Small intestine (tissue), 7 donors: Measurements from ENCODE around the gene SLC17A9. TPM values are rescaled to one million over a fixed set of nuclear protein-coding genes. Genes with fewer than 3 reads are reported as not detected.

Experiments used
- DNase-seq, 2 donors: peaks; one replicate each; pipeline versions ENCODE4 v3.0.0 to v3.0.0-alpha.2; 2013
- FAIRE-seq: peaks from 2 replicates; lab custom pipeline; 2012; peaks lifted over from hg19 to GRCh38; lab: Jason Lieb, UNC
- H3K27ac ChIP-seq, 3 donors: one replicate each; pipeline ENCODE4 v1.5.1; 2013; ENCODE audit warnings: low read length in 2 of 3, mild to moderate bottlenecking in 2 of 3, control low read depth in 1 of 3, inconsistent platforms in 1 of 3, low read depth in 1 of 3, moderate library complexity in 1 of 3
- H3K27me3 ChIP-seq, 3 donors: one replicate each; pipeline ENCODE4 v1.6.1; 2013; ENCODE audit warnings: low read length in 3 of 3, inconsistent platforms in 1 of 3; ENCODE audit not compliant: control insufficient read depth in 3 of 3, insufficient read depth in 3 of 3
- H3K36me3 ChIP-seq, 3 donors: one replicate each; pipeline ENCODE4 v1.6.1; 2013; ENCODE audit warnings: low read length in 3 of 3, inconsistent platforms in 1 of 3, low read depth in 1 of 3, mild to moderate bottlenecking in 1 of 3, moderate library complexity in 1 of 3; ENCODE audit not compliant: control insufficient read depth in 3 of 3, insufficient read depth in 2 of 3
- H3K4me1 ChIP-seq, 3 donors: one replicate each; pipeline ENCODE4 v1.6.1; 2013; ENCODE audit warnings: low read length in 2 of 3, inconsistent platforms in 1 of 3, low read depth in 1 of 3, mild to moderate bottlenecking in 1 of 3, moderate library complexity in 1 of 3; ENCODE audit not compliant: control insufficient read depth in 3 of 3, insufficient read depth in 2 of 3
- H3K4me3 ChIP-seq, 3 donors: one replicate each; pipeline ENCODE4 v1.5.1; 2013; ENCODE audit warnings: low read length in 3 of 3, control low read depth in 1 of 3, inconsistent platforms in 1 of 3, low read depth in 1 of 3, mild to moderate bottlenecking in 1 of 3, moderate library complexity in 1 of 3
- H3K9me3 ChIP-seq, 2 donors: one replicate each; pipeline ENCODE4 v1.6.1; 2013; ENCODE audit warnings: low read depth in 1 of 2, low read length in 1 of 2; ENCODE audit not compliant: control insufficient read depth in 2 of 2, insufficient read depth in 1 of 2
- WGBS, 3 donors: extraction: QIAGEN DNeasy Blood & Tissue Kit; methylation state at CpG; one replicate each; pipeline ENCODE4 v1.1.7; 2013; 5-methylcytosine and 5-hydroxymethylcytosine counted together
- polyA plus RNA-seq, 4 donors: library from polyadenylated mRNA; stranded (reverse) in 3 of 4; unstranded in 1 of 4; fragments of 200-250 nt in 3 of 4; fragments of 120-200 nt in 1 of 4; gene quantifications; one replicate each; pipeline versions ENCODE4 v1.2.1 to v1.2.3, GENCODE V29; 2013
- donor health status: healthy with polysubstance abuse.
- donor health status: control.
- donor health status: control.
- donor health status: Bipolar disorder and iron deficiency.
- donor health status: healthy.

The SLC17A9 gene
- polyA plus RNA-seq, 4 donors: 0.22 to 11.2 (median 1.8) TPM

DNA sequence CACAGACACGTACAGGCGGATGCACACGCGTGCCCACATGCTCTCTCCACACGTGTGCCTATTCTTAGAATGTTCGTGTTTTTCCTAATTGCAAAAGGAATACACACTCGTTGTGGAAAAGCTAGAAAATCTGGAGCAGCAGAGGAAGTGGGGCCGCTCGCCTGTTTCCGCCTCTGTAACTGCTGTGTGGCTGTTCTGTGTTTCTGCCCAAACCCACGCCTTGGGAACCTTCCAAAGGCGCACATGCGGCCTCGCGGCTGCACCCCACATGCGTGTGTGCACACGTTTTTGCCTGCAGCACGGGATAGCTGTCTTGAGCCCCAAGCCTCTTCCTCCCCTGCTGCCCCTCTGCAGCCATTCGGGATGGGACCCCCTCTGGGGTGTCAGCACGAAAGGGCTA is 12.2 kb downstream of the SLC17A9 start:
- no peak for FAIRE-seq
- H3K4me1 ChIP-seq: no peaks in the 10 kb centered on the region
- no peak for DNase-seq
- H3K36me3 ChIP-seq: peaks cover 0 to 41% (median 0%) of the 10 kb centered on the region in 3 donors
- WGBS, 3 donors: 80 to 84% (median 82%) methylated on average over 20 of the region's 20 CpGs
- no peaks in the 10 kb centered on the region for H3K27me3 ChIP-seq
- no peak overlapping the region for H3K27ac ChIP-seq
- no peak overlapping the region for H3K4me3 ChIP-seq
- H3K9me3 ChIP-seq: no peaks in the 10 kb centered on the region

DNA sequence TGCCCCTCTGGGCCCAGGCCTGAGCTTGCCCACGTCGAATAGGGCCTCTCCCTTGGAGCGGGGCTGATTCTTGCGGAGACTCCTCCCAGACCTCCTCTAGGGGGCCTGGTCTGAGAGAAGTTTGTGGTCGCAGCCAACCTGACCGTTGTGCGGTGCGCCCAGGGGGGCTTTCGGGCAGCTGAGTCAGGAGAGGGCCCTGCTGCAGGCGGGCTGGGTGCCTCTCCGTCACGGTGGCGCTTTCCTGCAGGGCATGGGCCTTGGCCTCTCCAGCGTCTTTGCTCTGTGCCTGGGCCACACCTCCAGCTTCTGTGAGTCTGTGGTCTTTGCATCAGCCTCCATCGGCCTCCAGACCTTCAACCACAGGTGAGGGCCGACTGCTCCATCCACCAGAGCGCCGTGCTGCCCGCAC is 12.9 kb downstream of the SLC17A9 start:
- Histone ChIP-seq H3K4me3 (no peak overlapping the region), H3K9me3 (no peaks in the 10 kb centered on the region), H3K36me3 (peaks cover 0 to 36% (median 0%) of the 10 kb centered on the region in 3 donors), H3K4me1 (no peaks in the 10 kb centered on the region), H3K27me3 (peaks cover 0 to 3% (median 0%) of the 10 kb centered on the region in 3 donors), H3K27ac (no peak overlapping the region)
- WGBS, 3 donors: 82 to 86% (median 84%) methylated on average over 19 of the region's 19 CpGs
- FAIRE-seq (no peak), DNase-seq (no peak)

DNA sequence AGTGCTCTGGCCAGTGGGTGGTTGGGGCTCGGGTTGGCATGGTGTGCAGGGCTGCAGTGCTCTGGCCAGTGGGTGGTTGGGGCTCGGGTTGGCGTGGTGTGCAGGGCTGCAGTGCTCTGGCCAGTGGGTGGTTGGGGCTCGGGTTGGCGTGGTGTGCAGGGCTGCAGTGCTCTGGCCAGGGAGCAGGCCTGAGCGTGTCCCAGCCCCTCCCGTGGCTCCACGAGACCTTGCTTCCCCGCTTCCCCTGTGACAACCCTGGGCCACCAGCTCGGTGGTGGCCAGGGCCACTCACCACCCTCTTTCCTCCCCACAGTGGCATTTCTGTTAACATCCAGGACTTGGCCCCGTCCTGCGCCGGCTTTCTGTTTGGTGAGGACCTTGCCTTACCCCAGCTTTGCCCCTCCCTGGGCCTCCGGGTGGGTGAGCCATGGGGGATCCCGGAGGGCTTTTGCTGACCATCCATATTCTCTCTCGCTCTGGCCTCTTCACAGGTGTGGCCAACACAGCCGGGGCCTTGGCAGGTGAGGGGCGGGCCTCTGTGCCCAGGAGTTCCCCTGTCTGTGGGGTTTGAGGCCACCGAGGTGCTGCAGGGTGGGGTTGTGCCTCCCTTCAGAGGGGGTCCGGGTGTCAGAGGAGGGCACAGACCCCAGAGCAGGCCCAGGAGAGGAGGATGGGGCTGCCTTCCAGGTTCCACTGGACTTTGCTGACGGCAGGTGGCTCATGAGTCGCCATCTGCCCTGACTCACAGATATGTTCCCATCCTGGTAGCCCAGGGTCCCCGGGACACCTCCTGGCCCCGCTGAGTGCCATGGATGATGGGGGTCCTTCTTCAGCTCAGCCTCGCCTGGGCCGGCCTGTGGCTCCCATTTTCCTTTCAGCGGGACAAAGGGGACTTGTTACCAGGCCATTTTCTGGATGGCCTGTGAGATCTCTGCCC is 14.0 kb downstream of the SLC17A9 start:
- no peak for FAIRE-seq

DNA sequence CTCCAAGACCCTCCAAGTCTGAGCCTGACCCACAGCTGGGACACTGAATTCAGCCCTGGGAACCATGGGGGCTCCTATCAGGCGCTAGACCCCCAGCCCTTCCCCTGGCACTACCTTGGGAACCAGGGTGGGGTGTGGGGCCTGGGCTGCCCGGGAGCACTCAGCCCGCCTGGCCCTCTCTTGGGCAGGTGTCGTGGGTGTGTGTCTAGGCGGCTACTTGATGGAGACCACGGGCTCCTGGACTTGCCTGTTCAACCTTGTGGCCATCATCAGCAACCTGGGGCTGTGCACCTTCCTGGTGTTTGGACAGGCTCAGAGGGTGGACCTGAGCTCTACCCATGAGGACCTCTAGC is 14.6 kb downstream of the SLC17A9 start:
- no peak for FAIRE-seq
- H3K4me3 ChIP-seq: no peak overlapping the region

More for the DNA sequence above, 14.0 kb downstream of the SLC17A9 start:
- no peak for DNase-seq
- no peaks in the 10 kb centered on the region for H3K9me3 ChIP-seq
- WGBS, 3 donors: 84 to 93% (median 88%) methylated on average over 24 to 26 of the region's 27 CpGs
- H3K27ac ChIP-seq: no peak overlapping the region
- peaks cover 2 to 9% (median 2%) of the 10 kb centered on the region in 3 donors for H3K27me3 ChIP-seq
- peaks cover 0 to 33% (median 0%) of the 10 kb centered on the region in 3 donors for H3K36me3 ChIP-seq
- no peak overlapping the region for H3K4me3 ChIP-seq
- no peaks in the 10 kb centered on the region for H3K4me1 ChIP-seq

DNA sequence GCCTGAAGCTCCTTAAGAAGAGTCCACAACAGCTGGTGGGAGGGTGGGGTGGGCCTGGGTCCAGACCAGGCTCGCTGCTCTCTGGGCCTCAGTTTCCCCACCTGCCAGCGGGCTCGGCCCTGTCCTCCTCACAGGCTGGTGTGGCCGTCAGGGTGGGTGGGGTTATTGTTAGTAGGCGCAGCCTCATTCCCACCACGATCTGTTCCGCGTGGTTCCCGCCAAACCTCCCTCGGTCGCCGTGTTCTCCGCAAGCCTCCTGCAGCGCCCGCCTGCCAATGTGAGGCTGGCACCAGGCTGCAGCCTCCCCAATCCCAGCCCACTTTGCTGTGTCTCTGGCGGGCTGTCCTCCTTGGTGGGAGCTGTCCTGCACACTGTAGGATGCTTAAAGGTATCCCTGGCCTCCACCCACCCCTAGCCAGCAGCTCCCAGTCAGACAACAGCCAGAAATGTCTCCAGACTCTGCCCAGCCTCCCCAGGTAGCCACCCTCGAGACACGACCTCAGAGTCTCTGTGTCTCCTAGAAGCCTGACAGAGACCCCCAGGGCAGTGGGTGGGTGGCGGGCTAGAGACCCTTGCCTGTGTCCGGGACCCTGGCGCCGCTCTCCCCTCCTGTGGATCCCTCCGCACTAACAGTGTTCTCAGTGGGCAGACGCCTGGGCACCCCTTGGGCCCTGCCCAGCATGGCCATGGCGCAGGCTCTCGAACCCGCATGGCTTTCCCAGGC is 15.3 kb downstream of the SLC17A9 start:
- H3K27ac ChIP-seq: no peak overlapping the region
- DNase-seq (no peak), FAIRE-seq (no peak)
- H3K36me3 ChIP-seq: peaks cover 0 to 28% (median 0%) of the 10 kb centered on the region in 3 donors
- H3K27me3 ChIP-seq: peaks cover 2 to 13% (median 2%) of the 10 kb centered on the region in 3 donors
- no peaks in the 10 kb centered on the region for H3K9me3 ChIP-seq
- 86 to 90% (median 87%) methylated on average over 27 of the region's 27 CpGs for WGBS, 3 donors
- peaks cover 0 to 2% (median 0%) of the 10 kb centered on the region in 3 donors for H3K4me1 ChIP-seq
- H3K4me3 ChIP-seq: no peak overlapping the region

More for the DNA sequence above, 14.6 kb downstream of the SLC17A9 start:
- no peak for DNase-seq
- peaks cover 2 to 9% (median 2%) of the 10 kb centered on the region in 3 donors for H3K27me3 ChIP-seq
- H3K27ac ChIP-seq: no peak overlapping the region
- no peaks in the 10 kb centered on the region for H3K9me3 ChIP-seq
- peaks cover 0 to 33% (median 0%) of the 10 kb centered on the region in 3 donors for H3K36me3 ChIP-seq
- no peaks in the 10 kb centered on the region for H3K4me1 ChIP-seq
- 83 to 87% (median 86%) methylated on average over 6 of the region's 6 CpGs for WGBS, 3 donors

DNA sequence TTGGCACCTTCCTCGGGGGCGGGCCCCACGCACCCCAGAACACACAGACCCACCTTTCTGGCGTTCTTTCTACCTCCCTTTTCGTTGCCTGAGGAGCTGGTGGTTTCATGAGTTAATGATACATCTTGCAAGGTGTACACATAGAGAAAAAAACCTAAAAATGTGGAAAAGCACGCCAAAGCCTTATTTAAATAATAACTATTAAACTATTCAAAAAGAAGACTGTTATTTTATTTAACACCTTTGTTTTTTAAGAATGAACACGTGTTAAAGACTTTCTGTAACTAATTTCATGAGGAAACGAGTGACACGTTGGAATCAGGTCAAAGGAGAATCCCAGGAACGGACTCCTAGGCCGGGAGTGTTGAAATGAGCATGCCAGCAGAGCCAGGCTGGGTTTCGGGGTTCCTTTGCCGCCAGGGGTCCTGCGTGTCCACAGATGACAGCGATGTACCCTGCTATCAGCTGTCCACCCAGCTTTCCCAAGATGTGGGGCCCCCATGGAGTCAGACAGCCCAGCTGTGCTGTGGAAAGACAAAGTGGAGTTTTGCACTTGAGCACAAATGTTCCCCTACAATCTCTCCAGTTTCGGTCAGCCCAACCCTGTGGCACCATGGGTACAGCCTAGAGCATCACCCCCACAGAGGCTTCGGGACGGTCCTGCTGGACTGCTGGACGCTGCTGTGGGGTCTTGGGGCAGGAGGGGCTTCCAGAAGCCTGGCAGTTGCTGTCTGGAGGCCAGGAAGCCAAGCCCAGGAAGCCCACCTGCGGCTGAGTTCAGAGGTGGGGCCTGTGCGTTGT is 16.1 kb downstream of the SLC17A9 start:
- Histone ChIP-seq H3K27ac (no peak overlapping the region), H3K4me1 (peaks cover 0 to 6% (median 0%) of the 10 kb centered on the region in 3 donors), H3K36me3 (peaks cover 0 to 21% (median 0%) of the 10 kb centered on the region in 3 donors), H3K4me3 (no peak overlapping the region), H3K27me3 (peaks cover 2 to 20% (median 2%) of the 10 kb centered on the region in 3 donors), H3K9me3 (no peaks in the 10 kb centered on the region)
- DNase-seq (no peak), FAIRE-seq (no peak)
- WGBS, 3 donors: 56 to 69% (median 59%) methylated on average over 21 of the region's 21 CpGs

DNA sequence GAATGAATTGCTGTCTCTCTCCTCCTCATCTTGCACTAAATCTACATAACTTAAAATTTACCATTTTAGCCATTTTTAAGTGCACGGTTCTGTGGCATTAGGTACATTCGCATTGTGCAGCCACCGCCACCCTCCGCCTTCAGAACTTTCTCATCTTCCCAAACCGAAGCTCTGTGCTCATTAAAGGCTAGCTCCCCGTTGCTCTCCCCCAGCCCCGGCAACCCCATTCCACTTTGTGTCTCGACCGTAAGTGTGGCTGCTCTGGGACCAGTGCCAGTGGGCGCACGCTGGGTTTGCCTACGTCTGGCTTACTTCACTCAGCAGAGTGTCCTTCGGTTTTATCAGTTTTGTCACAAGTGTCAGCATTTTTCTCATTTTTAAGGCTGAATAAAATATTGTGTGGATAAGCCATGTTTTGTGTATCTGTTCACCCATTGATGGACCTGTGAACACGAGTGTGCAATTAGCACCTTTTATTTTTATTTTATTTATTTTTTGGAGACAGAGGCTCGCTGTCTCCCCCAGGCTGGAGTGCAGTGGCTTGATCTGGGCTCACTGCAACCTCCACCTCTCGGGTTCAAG is 16.8 kb downstream of the SLC17A9 start:
- H3K27ac ChIP-seq: no peak overlapping the region

More for the DNA sequence above, 16.8 kb downstream of the SLC17A9 start:
- 52 to 61% (median 61%) methylated on average over 16 of the region's 16 CpGs for WGBS, 3 donors
- H3K9me3 ChIP-seq: no peaks in the 10 kb centered on the region
- H3K27me3 ChIP-seq: peaks cover 2 to 27% (median 6%) of the 10 kb centered on the region in 3 donors
- DNase-seq (no peak), FAIRE-seq (no peak)
- H3K36me3 ChIP-seq: peaks cover 0 to 14% (median 0%) of the 10 kb centered on the region in 3 donors
- no peak overlapping the region for H3K4me3 ChIP-seq
- peaks cover 0 to 6% (median 0%) of the 10 kb centered on the region in 3 donors for H3K4me1 ChIP-seq
